Common myeloid progenitor, CD34-positive (primary cell): ENCODE measurements around the gene TRMT1.
A peak's percentile ranks its signal among the peaks of the same experiment; 100 is the strongest.

Source experiments
- CTCF ChIA-PET: fragments of 350-600 bp; sonication (Branson Sonifier 250); formaldehyde crosslinking; loops from one replicate; lab custom pipeline; 2021; ENCODE audit warnings: antibody characterized with exemption; lab: Charles Lee
- POLR2A ChIA-PET: fragments of 350-600 bp; sonication (Branson Sonifier 250); formaldehyde crosslinking; loops from one replicate; lab custom pipeline; 2021; ENCODE audit warnings: antibody characterized with exemption; lab: Charles Lee
- DNase-seq, 3 donors: peaks; one replicate each; pipeline versions ENCODE4 v3.0.0 to v3.0.0-alpha.2; 2013
- H3K27ac ChIP-seq, 2 experiments: 1 replicate in 1 of 2; 2 replicates in 1 of 2; pipeline ENCODE4 v1.7.0; 2013; ENCODE audit warnings: inconsistent platforms in 2 of 2, low read length in 2 of 2, mild to moderate bottlenecking in 2 of 2, low read depth in 1 of 2, moderate library complexity in 1 of 2; ENCODE audit not compliant: severe bottlenecking in 2 of 2, insufficient read depth in 1 of 2, poor library complexity in 1 of 2
- H3K27me3 ChIP-seq, 5 experiments: replicated peaks in 2 of 5; 1 replicate in 3 of 5; 2 replicates in 2 of 5; pipeline versions ENCODE4 v1.6.1 to v1.7.0; 2013; ENCODE audit warnings: low read length in 4 of 5, mild to moderate bottlenecking in 2 of 5, moderate library complexity in 2 of 5, inconsistent platforms in 1 of 5; ENCODE audit not compliant: insufficient read depth in 5 of 5, control insufficient read depth in 4 of 5
- H3K36me3 ChIP-seq, 4 experiments: 1 replicate in 2 of 4; 2 replicates in 2 of 4; pipeline versions ENCODE4 v1.6.1 to v1.7.0; 2013; ENCODE audit warnings: low read length in 3 of 4, control low read depth in 1 of 4, mild to moderate bottlenecking in 1 of 4; ENCODE audit not compliant: control insufficient read depth in 4 of 4, insufficient read depth in 4 of 4
- H3K4me1 ChIP-seq, 4 experiments: 1 replicate in 3 of 4; 2 replicates in 1 of 4; pipeline versions ENCODE4 v1.6.1 to v1.7.1; 2013; ENCODE audit warnings: low read length in 3 of 4, mild to moderate bottlenecking in 3 of 4, control low read depth in 1 of 4, inconsistent platforms in 1 of 4, moderate library complexity in 1 of 4; ENCODE audit not compliant: control insufficient read depth in 4 of 4, insufficient read depth in 4 of 4; ENCODE audit errors: control extremely low read depth in 1 of 4
- H3K4me3 ChIP-seq, 7 experiments: 1 replicate in 4 of 7; 2 replicates in 3 of 7; pipeline versions ENCODE4 v1.5.1 to v1.7.0; 2013; ENCODE audit warnings: mild to moderate bottlenecking in 7 of 7, low read length in 6 of 7, moderate library complexity in 6 of 7, inconsistent platforms in 2 of 7, low read depth in 2 of 7, control low read depth in 1 of 7; ENCODE audit not compliant: insufficient read depth in 4 of 7, control insufficient read depth in 1 of 7; ENCODE audit errors: extremely low read depth in 1 of 7
- H3K9me3 ChIP-seq, 5 experiments: 1 replicate in 4 of 5; 2 replicates in 1 of 5; pipeline versions ENCODE4 v1.6.1 to v1.7.1; 2013; ENCODE audit warnings: low read length in 4 of 5, mild to moderate bottlenecking in 2 of 5, inconsistent platforms in 1 of 5, low read depth in 1 of 5, moderate library complexity in 1 of 5; ENCODE audit not compliant: control insufficient read depth in 4 of 5, insufficient read depth in 2 of 5; ENCODE audit errors: control extremely low read depth in 1 of 5
- WGBS: methylation state at CpG from one replicate; pipeline ENCODE4 v1.1.5; 2013; ENCODE audit not compliant: insufficient coverage; 5-methylcytosine and 5-hydroxymethylcytosine counted together

TRMT1 gene

DNA sequence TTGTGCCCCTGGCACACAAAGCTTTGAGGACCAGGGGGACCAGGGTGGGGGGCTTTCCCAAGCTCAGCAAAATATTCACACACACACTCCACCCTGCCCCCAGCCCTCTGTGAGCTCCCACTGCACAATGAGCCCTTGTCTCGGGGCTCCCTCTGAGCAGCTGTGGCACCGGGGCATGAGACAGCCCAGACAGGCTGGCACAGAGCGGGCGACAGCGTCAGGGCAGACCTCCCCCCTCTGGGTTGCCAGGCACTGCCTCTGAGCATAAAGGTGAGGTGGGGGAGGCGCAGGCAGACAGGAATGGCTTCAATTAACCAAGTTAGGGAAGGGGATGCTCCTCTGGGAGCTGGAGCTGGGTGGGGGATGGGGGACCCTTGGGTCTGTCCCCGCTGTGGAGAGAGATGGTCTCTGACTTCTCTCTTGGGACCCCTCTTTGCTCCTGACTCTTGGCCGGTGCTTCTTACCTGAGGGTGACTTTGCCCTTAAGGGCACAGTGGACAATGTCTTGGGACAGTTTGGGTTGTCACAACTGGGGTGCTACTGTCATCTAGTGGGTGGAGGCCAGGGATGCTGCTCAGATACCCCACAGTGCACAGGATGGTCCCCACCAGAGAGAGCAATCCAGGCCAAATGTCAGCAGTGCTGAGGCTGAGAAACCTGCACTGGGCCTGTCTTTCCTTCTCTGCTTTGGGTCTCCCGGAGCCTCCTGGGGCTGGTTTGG lies 44.2 kb downstream of the TRMT1 start:
- DNase-seq: peak in 1 of 3 donors; percentile 14
- 73% methylated on average over 8 of the region's 9 CpGs for WGBS
- Histone ChIP-seq H3K4me3 (no peak overlapping the region), H3K27ac (no peak overlapping the region), H3K9me3 (no peaks in the 10 kb centered on the region), H3K27me3 (no peaks in the 10 kb centered on the region), H3K36me3 (peaks cover 0 to 19% (median 1%) of the 10 kb centered on the region in 4 experiments), H3K4me1 (peaks cover 0 to 70% (median 49%) of the 10 kb centered on the region in 4 experiments)
- POLR2A ChIA-PET: no interaction called here
- CTCF ChIA-PET: interaction anchor here (1.0 to 8.1 kb wide), 8 partner anchors 11 to 89 kb away, joined by 3 to 72 read pairs (median 5); no protein-coding TSS in a partner anchor

DNA sequence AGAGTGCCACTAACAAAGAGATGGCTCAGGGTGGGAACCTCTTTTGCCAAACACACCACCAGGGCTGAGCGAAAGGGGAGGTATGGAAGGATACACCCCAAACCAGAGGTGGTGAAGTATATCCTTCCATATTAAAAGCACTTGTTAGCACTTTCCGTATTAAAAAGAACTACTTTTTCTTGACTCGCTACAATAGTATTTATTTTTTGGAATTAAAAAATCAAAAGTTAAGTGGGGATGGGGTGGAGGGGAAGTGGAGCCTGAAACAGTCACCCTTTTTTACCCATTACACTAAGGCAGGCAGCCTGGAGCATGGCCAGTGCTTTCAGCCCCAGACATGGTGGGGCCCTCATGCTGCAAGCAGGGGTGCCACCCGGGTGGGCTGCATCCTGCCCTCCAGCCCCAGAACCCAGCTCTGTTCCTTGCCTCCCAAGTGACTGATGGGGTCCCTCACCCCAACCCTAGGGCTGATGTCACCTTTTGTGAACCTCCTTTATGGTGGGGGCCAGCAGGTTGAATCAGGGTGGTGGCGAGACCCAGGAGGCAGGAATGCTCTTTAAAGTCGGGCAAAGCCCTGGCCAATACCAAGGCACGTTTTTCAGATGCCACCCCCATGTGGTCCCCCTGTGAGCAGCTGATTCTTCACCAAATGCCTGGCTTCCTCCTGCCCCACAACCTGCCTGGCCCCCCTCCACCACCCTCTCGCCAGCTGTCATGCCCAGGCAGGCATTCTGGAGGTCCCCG lies 44.9 kb downstream of the TRMT1 start:
- H3K4me3 ChIP-seq: no peak overlapping the region
- ChIA-PET POLR2A (interaction anchor here (0.5 kb wide), 1 partner anchor 456 kb away, joined by 3 read pairs; no protein-coding TSS in a partner anchor), CTCF (interaction anchor here (0.7 to 8.1 kb wide), 7 partner anchors 10 to 41 kb away, joined by 3 to 72 read pairs (median 6); no protein-coding TSS in a partner anchor)
- peaks cover 0 to 69% (median 47%) of the 10 kb centered on the region in 4 experiments for H3K4me1 ChIP-seq
- H3K27ac ChIP-seq: no peak overlapping the region
- 58% methylated on average over 4 of the region's 9 CpGs for WGBS
- no peak for DNase-seq
- H3K36me3 ChIP-seq: peaks cover 0 to 19% (median 1%) of the 10 kb centered on the region in 4 experiments
- H3K27me3 ChIP-seq: no peaks in the 10 kb centered on the region
- H3K9me3 ChIP-seq: no peaks in the 10 kb centered on the region

DNA sequence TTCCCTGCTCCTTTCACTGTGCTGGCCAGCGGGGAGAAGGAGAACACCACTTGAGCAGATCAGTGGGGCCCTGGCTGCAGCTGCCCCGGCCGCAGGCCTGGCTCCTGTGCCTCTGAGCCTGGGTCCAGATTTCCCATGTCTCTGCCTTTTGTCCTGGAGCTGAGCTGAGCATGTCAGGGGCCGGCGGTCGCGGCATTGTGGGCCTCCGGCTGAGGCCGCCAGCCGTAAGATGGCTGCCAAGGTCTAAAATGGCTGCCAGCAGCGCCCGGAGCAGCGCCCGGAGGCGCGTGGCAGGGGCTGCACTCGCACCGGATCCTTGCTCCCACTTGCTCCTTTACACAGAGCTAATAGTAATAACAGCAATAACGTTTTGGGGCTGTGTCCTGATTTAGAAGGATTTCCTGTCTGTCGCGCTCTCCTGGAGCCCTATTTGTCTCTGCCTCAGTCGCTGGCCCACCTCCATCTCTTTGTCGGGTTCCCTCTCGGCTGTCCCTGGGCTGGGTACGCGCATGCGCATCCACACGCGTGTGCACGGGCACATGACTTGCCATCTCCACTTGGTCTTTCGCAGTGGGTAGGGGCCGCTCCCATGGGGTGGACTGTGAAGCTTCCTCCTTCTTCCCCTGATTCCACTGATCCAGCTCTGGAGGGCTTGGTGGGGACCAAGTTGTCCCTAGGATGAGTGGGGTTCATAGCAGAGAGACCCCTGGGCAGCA lies 46.0 kb downstream of the TRMT1 start:
- WGBS: 90% methylated on average over 32 of the region's 32 CpGs
- H3K9me3 ChIP-seq: no peaks in the 10 kb centered on the region
- no peaks in the 10 kb centered on the region for H3K27me3 ChIP-seq
- H3K36me3 ChIP-seq: peaks cover 0 to 13% (median 1%) of the 10 kb centered on the region in 4 experiments
- DNase-seq: no peak
- H3K4me3 ChIP-seq: no peak overlapping the region
- ChIA-PET POLR2A (interaction anchor here (0.5 to 1.0 kb wide), 3 partner anchors 9 to 455 kb away, joined by 3 to 4 read pairs (median 4); no protein-coding TSS in a partner anchor), CTCF (interaction anchor here (0.7 to 8.1 kb wide), 15 partner anchors 9 to 94 kb away, joined by 3 to 72 read pairs (median 5); no protein-coding TSS in a partner anchor)
- H3K4me1 ChIP-seq: peaks cover 0 to 71% (median 49%) of the 10 kb centered on the region in 4 experiments
- peak overlapping the region in 1 of 2 experiments; percentile 32 for H3K27ac ChIP-seq

DNA sequence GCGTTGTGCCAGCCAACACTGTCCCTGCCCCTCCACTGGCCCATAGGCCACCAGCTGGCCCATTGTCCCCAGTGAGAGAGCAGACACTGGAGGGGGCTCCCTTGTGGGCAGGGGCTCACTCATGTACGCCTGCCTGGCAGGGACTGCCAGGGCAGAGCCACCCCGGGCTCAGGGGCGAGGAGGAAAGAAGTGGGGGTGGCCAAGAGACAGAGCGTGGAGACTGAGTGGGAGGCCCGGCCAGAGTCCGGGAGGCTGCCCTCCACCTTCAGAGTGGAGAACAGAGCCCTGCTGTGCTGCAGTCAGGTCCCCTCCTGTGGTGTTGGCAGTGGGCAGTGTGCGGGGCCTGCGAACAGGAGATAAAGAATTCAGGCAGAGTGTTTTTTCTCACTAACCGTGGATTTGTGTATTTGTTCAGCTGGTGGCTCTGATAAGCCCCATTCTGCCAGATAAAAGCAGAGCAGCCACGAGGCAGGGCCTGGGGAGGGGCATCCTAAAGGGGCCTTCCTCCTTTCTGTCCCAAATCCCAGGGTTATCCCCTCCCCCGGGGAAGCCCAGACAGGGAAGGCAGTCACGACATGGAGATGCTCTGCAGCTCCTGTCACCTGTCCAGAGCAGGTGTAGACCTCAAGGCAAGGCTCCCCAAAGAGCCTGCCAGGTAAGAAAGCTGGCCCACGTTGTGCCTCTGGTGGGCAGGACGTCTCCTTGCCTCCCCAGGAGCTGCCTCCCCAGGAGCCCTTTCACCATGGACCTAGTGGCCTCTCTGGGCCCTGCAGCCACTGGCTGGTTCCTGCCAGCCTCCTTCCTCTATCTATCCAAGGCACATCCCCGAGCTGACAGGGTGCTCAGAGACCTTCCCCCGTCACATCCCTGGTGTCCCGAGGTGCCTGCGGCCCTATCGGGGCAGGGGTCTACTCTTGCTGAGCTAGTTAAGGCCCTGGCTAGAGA lies 46.9 kb downstream of the TRMT1 start:
- ChIA-PET POLR2A (interaction anchor here (0.9 to 1.6 kb wide), 3 partner anchors 9 to 34 kb away, joined by 4 read pairs; no protein-coding TSS in a partner anchor), CTCF (interaction anchor here (0.7 to 8.1 kb wide), 17 partner anchors 8 to 93 kb away, joined by 3 to 72 read pairs (median 6); no protein-coding TSS in a partner anchor)
- WGBS: 34% methylated on average over 16 of the region's 20 CpGs
- Histone ChIP-seq H3K4me3 (peak overlapping the region in 2 of 7 experiments; percentile 20 to 30), H3K36me3 (peaks cover 0 to 8% (median 0%) of the 10 kb centered on the region in 4 experiments), H3K9me3 (no peaks in the 10 kb centered on the region), H3K27me3 (no peaks in the 10 kb centered on the region), H3K27ac (peak overlapping the region in 1 of 2 experiments; percentile 74), H3K4me1 (peaks cover 0 to 80% (median 49%) of the 10 kb centered on the region in 4 experiments)
- DNase-seq: peak; percentile 84 to 93 (median 86)

- Histone ChIP-seq H3K9me3 (no peaks in the 10 kb centered on the region), H3K36me3 (no peaks in the 10 kb centered on the region), H3K27ac (peak overlapping the region in 1 of 2 experiments; percentile 74), H3K27me3 (no peaks in the 10 kb centered on the region), H3K4me1 (peaks cover 0 to 87% (median 53%) of the 10 kb centered on the region in 4 experiments), H3K4me3 (no peak overlapping the region)
- CTCF ChIA-PET: interaction anchor here (0.7 to 8.1 kb wide), 10 partner anchors 9 to 92 kb away, joined by 3 to 72 read pairs (median 6); no protein-coding TSS in a partner anchor
- no peak for DNase-seq
- POLR2A ChIA-PET: interaction anchor here (1.6 kb wide), 1 partner anchor 32 kb away, joined by 4 read pairs; no protein-coding TSS in a partner anchor
- 92% methylated on average over 4 of the region's 6 CpGs for WGBS
Measured at GRCh38 chr19:13068085-13068846, 48.3 kb downstream of the TRMT1 start.
